Astrocyte (in vitro differentiated cells and primary cell): ENCODE data around the gene DCC. TPM values are rescaled to one million over a fixed set of nuclear protein-coding genes. Genes with fewer than 3 reads are reported as not detected.

ENCODE experiments used
- DNase-seq: peaks from one replicate; pipeline ENCODE4 v3.0.0-alpha.2; 2010; ENCODE audit warnings: low read depth
- FAIRE-seq: peaks from 2 replicates; lab custom pipeline; 2011; peaks lifted over from hg19 to GRCh38; lab: Jason Lieb, UNC
- H2AFZ ChIP-seq: 2 replicates; pipeline ENCODE4 v1.6.0; 2012; ENCODE audit warnings: low read depth, low read length, inconsistent platforms
- H3K27ac ChIP-seq: 2 replicates; pipeline ENCODE4 v1.5.1; 2011; ENCODE audit warnings: low read depth, low read length, inconsistent platforms
- H3K27me3 ChIP-seq: 2 replicates; pipeline ENCODE4 v1.6.0; 2011; ENCODE audit warnings: low read length, inconsistent platforms; ENCODE audit not compliant: insufficient read depth
- H3K36me3 ChIP-seq: 2 replicates; pipeline ENCODE4 v1.5.1; 2011; ENCODE audit warnings: low read length, inconsistent platforms; ENCODE audit not compliant: insufficient read depth
- H3K4me1 ChIP-seq: 2 replicates; pipeline ENCODE4 v1.5.1; 2011; ENCODE audit warnings: low read length, inconsistent platforms; ENCODE audit not compliant: insufficient read depth
- H3K4me2 ChIP-seq: 2 replicates; pipeline ENCODE4 v1.6.0; 2012; ENCODE audit warnings: low read length, inconsistent platforms
- H3K4me3 ChIP-seq: 2 replicates; pipeline ENCODE4 v1.5.1; 2011; ENCODE audit warnings: low read depth, mild to moderate bottlenecking, low read length, inconsistent platforms; ENCODE audit not compliant: insufficient read depth
- H3K79me2 ChIP-seq: 2 replicates; pipeline ENCODE4 v1.6.0; 2012; ENCODE audit warnings: mild to moderate bottlenecking, low read length, inconsistent platforms; ENCODE audit not compliant: insufficient read depth
- H3K9ac ChIP-seq: 2 replicates; pipeline ENCODE4 v1.6.0; 2012; ENCODE audit warnings: mild to moderate bottlenecking, low read length, inconsistent platforms
- H3K9me3 ChIP-seq: 2 replicates; pipeline ENCODE4 v1.5.1; 2012; ENCODE audit warnings: low read depth, mild to moderate bottlenecking, low read length, inconsistent platforms; ENCODE audit not compliant: insufficient read depth
- H4K20me1 ChIP-seq: 2 replicates; pipeline ENCODE4 v1.6.0; 2012; ENCODE audit warnings: low read length, inconsistent platforms; ENCODE audit not compliant: insufficient read depth
- H3K27ac Mint-ChIP-seq: one replicate; pipeline ENCODE4 v1.8.0; 2021; ENCODE audit warnings: mild to moderate bottlenecking, mixed read lengths; ENCODE audit not compliant: unreplicated experiment
- H3K27me3 Mint-ChIP-seq: one replicate; pipeline ENCODE4 v1.8.0; 2021; ENCODE audit warnings: low read depth, mixed read lengths; ENCODE audit not compliant: unreplicated experiment
- H3K36me3 Mint-ChIP-seq: one replicate; pipeline ENCODE4 v1.8.0; 2021; ENCODE audit warnings: low read depth, mixed read lengths; ENCODE audit not compliant: unreplicated experiment
- H3K4me1 Mint-ChIP-seq: one replicate; pipeline ENCODE4 v1.8.0; 2021; ENCODE audit warnings: low read depth, mixed read lengths; ENCODE audit not compliant: unreplicated experiment
- H3K4me3 Mint-ChIP-seq: one replicate; pipeline ENCODE4 v1.8.0; 2021; ENCODE audit warnings: mild to moderate bottlenecking, moderate library complexity, mixed read lengths; ENCODE audit not compliant: unreplicated experiment
- H3K9me3 Mint-ChIP-seq: one replicate; pipeline ENCODE4 v1.8.0; 2021; ENCODE audit warnings: mild to moderate bottlenecking, mixed read lengths; ENCODE audit not compliant: unreplicated experiment
- EZH2 ChIP-seq: IDR thresholded peaks from 2 replicates; pipeline ENCODE4 v1.6.1; 2012; ENCODE audit warnings: mild to moderate bottlenecking, low read length, inconsistent platforms; ENCODE audit not compliant: insufficient read depth
- total RNA-seq: library from RNA; stranded (reverse); gene quantifications from 2 replicates; pipeline ENCODE4 v1.2.1, GENCODE V29; 2021
- TF ChIP-seq, protein P1 (sequence below): IDR thresholded peaks from 2 replicates; pipeline ENCODE4 v1.5.1; 2011; ENCODE audit warnings: low read depth, mild to moderate bottlenecking, inconsistent platforms, low read length, moderate library complexity; ENCODE audit not compliant: insufficient read depth

Gene DCC
- total RNA-seq, 1 donor from 2014 or later = 2.6 TPM

DNA sequence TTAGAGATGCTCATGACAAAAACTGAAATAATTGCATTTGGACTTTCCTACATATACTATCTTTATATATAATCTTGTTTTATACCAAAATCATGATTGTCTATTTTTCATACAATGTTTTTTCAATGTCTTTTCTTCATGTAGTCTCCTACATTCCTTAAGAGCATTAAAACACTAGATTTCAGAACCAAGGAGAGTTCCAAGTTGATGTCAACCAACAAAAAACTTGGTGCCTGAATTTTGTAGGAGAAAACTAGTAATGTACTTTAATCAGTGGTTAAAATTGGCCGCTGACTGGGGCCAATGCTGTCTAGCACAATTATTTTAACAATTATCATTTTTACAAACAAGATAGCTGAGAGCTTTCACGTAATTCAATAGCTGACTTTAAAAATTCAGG, 678.8 kb downstream of the DCC start:
- Mint-ChIP-seq H3K36me3 (no peaks in the 10 kb centered on the region), H3K27ac (no peak overlapping the region), H3K27me3 (no peaks in the 10 kb centered on the region), H3K4me3 (no peak overlapping the region), H3K4me1 (peaks cover 6% of the 10 kb centered on the region), H3K9me3 (no peaks in the 10 kb centered on the region)
- H3K27me3 ChIP-seq = no peaks in the 10 kb centered on the region
- H3K4me1 ChIP-seq = no peaks in the 10 kb centered on the region
- DNase-seq (no peak), FAIRE-seq (no peak)
- TF ChIP-seq, protein P1, sequence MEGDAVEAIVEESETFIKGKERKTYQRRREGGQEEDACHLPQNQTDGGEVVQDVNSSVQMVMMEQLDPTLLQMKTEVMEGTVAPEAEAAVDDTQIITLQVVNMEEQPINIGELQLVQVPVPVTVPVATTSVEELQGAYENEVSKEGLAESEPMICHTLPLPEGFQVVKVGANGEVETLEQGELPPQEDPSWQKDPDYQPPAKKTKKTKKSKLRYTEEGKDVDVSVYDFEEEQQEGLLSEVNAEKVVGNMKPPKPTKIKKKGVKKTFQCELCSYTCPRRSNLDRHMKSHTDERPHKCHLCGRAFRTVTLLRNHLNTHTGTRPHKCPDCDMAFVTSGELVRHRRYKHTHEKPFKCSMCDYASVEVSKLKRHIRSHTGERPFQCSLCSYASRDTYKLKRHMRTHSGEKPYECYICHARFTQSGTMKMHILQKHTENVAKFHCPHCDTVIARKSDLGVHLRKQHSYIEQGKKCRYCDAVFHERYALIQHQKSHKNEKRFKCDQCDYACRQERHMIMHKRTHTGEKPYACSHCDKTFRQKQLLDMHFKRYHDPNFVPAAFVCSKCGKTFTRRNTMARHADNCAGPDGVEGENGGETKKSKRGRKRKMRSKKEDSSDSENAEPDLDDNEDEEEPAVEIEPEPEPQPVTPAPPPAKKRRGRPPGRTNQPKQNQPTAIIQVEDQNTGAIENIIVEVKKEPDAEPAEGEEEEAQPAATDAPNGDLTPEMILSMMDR = no peak
- TF ChIP-seq EZH2 = no peak
- H2AFZ ChIP-seq = no peak overlapping the region
- no peaks in the 10 kb centered on the region for H4K20me1 ChIP-seq
- no peak overlapping the region for H3K4me3 ChIP-seq
- no peaks in the 10 kb centered on the region for H3K9me3 ChIP-seq
- no peak overlapping the region for H3K27ac ChIP-seq
- no peaks in the 10 kb centered on the region for H3K36me3 ChIP-seq
- H3K4me2 ChIP-seq = no peak overlapping the region
- no peak overlapping the region for H3K9ac ChIP-seq
- H3K79me2 ChIP-seq = no peaks in the 10 kb centered on the region

DNA sequence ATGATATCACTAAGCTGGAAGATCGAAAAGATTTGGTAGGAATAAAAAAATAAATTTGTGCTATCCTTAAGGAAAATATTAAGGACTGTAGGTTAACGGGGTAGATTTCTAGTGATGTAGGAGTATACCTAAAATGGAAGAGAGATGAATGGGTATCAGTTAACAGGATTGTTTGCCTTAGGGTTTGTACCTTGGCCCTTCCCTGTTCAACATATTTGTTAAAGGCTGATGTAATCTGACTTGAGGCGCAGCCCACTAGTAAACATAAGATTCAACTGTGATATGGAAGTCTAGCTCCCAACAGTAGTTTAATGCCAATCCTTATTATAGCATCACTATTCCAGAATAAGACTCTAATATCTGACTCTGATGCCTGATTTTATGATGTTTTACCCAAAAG, 685.2 kb downstream of the DCC start:
- H3K9ac ChIP-seq = no peak overlapping the region
- no peaks in the 10 kb centered on the region for H3K9me3 ChIP-seq
- DNase-seq = no peak
- H3K4me1 ChIP-seq = no peaks in the 10 kb centered on the region
- peaks cover 6% of the 10 kb centered on the region for H3K4me1 Mint-ChIP-seq
- H3K27ac ChIP-seq = no peak overlapping the region
- no peaks in the 10 kb centered on the region for H3K36me3 Mint-ChIP-seq
- no peaks in the 10 kb centered on the region for H3K36me3 ChIP-seq
- no peaks in the 10 kb centered on the region for H4K20me1 ChIP-seq
- no peak overlapping the region for H3K4me3 ChIP-seq
- H3K27me3 Mint-ChIP-seq = no peaks in the 10 kb centered on the region
- H3K4me3 Mint-ChIP-seq = no peak overlapping the region
- FAIRE-seq = no peak
- no peaks in the 10 kb centered on the region for H3K27me3 ChIP-seq
- no peaks in the 10 kb centered on the region for H3K9me3 Mint-ChIP-seq
- TF ChIP-seq, protein P1 = no peak
- TF ChIP-seq EZH2 = no peak
- H2AFZ ChIP-seq = no peak overlapping the region
- H3K27ac Mint-ChIP-seq = no peak overlapping the region
- H3K79me2 ChIP-seq = no peaks in the 10 kb centered on the region
- no peak overlapping the region for H3K4me2 ChIP-seq

DNA sequence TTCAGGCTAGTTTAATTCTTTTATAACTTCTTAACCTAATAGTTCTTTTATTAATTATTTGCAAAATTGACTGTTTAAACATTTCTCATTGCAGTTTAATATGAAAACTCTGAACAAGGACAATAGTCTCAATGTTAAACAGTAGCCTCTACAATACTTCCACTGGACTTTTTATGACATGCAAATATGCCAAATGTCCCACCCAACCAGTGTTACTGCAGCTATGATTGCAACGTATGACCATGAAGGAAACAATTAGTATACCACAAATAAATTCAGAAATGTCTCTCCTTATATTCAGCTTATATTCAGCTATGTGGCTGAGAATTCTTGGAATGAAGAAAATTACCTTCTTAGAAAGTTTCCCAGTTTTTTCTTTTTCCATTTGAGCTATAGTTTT, 688.6 kb downstream of the DCC start:
- Histone ChIP-seq H3K27ac (no peak overlapping the region), H3K9ac (no peak overlapping the region), H3K27me3 (no peaks in the 10 kb centered on the region), H3K36me3 (no peaks in the 10 kb centered on the region), H3K4me1 (no peaks in the 10 kb centered on the region), H3K9me3 (no peaks in the 10 kb centered on the region), H3K4me2 (no peak overlapping the region), H3K4me3 (no peak overlapping the region), H2AFZ (no peak overlapping the region), H3K79me2 (no peaks in the 10 kb centered on the region), H4K20me1 (no peaks in the 10 kb centered on the region)
- Mint-ChIP-seq H3K4me3 (no peak overlapping the region), H3K9me3 (no peaks in the 10 kb centered on the region), H3K27ac (no peak overlapping the region), H3K27me3 (no peaks in the 10 kb centered on the region), H3K36me3 (no peaks in the 10 kb centered on the region), H3K4me1 (no peaks in the 10 kb centered on the region)
- TF ChIP-seq, protein P1 = no peak
- no peak for TF ChIP-seq EZH2
- DNase-seq (no peak), FAIRE-seq (no peak)
